ENCODE data around the gene GLRA3. TPM values are rescaled to one million over a fixed set of nuclear protein-coding genes. Genes with fewer than 3 reads are reported as not detected.
"Not testable (repeated sequence)": the region's sequence is repeated elsewhere in the genome, so short reads cannot be mapped to it uniquely, and the experiment has no call there.

GLRA3 gene
- total RNA-seq, 4 donors from 2014 or later, result not detected

- Histone ChIP-seq H3K36me3 (no peaks in the 10 kb centered on the region), H3K27ac (peak overlapping the region; percentile 72), H3K9me3 (no peaks in the 10 kb centered on the region), H3K4me1 (peaks cover 8% of the 10 kb centered on the region), H3K4me3 (no peak overlapping the region), H3K27me3 (no peaks in the 10 kb centered on the region)
- TF ChIP-seq POLR2AphosphoS5 (IDR thresholded peaks at IDR 0.05) (no peak), EP300 (IDR thresholded peaks at IDR 0.05) (no peak), POLR2A (IDR thresholded peaks at IDR 0.05) (no peak), CTCF (IDR thresholded peaks at IDR 0.05) (no peak)
- 59% methylated on average over 4 of the region's 4 CpGs for WGBS
- DNase-seq (ENCODE audit: low spot score in 2 of 2), result no peak
Observed at GRCh38 chr4:174697896-174698295, 131.2 kb downstream of the GLRA3 start.

- 10% methylated on average over 1 of the region's 1 CpG for WGBS
- TF ChIP-seq EP300 (IDR thresholded peaks at IDR 0.05), result no peak
- TF ChIP-seq POLR2A (IDR thresholded peaks at IDR 0.05), result no peak
- no peak for TF ChIP-seq CTCF (IDR thresholded peaks at IDR 0.05)
- TF ChIP-seq POLR2AphosphoS5 (IDR thresholded peaks at IDR 0.05), result no peak
- no peaks in the 10 kb centered on the region for H3K27me3 ChIP-seq
- peaks cover 8% of the 10 kb centered on the region for H3K4me1 ChIP-seq
- H3K27ac ChIP-seq, result peak overlapping the region; percentile 72
- no peaks in the 10 kb centered on the region for H3K9me3 ChIP-seq
- DNase-seq (ENCODE audit: low spot score in 2 of 2), result no peak
- H3K4me3 ChIP-seq, result no peak overlapping the region
- no peaks in the 10 kb centered on the region for H3K36me3 ChIP-seq
Observed at GRCh38 chr4:174697202-174697601, 131.8 kb downstream of the GLRA3 start.

GRCh38 chr4:174696657-174697056 is 132.4 kb downstream of the GLRA3 start:
- Histone ChIP-seq H3K27ac (peak overlapping the region; percentile 72), H3K4me3 (no peak overlapping the region)
- DNase-seq (ENCODE audit: low spot score in 2 of 2), result no peak

GRCh38 chr4:174691876-174692275 is 137.2 kb downstream of the GLRA3 start:
- H3K4me3 ChIP-seq; DNase-seq (ENCODE audit: low spot score in 2 of 2); H3K27me3 ChIP-seq; H3K4me1 ChIP-seq; H3K9me3 ChIP-seq; H3K27ac ChIP-seq; H3K36me3 ChIP-seq: not testable (repeated sequence)
- no CpG with 5 or more reads among the region's 24 CpGs for WGBS

More at GRCh38 chr4:174696657-174697056, 132.4 kb downstream of the GLRA3 start:
- no peak for TF ChIP-seq EP300 (IDR thresholded peaks at IDR 0.05)
- no peak for TF ChIP-seq POLR2A (IDR thresholded peaks at IDR 0.05)
- no peak for TF ChIP-seq POLR2AphosphoS5 (IDR thresholded peaks at IDR 0.05)
- TF ChIP-seq CTCF (IDR thresholded peaks at IDR 0.05), result no peak
- H3K27me3 ChIP-seq, result no peaks in the 10 kb centered on the region
- no peaks in the 10 kb centered on the region for H3K9me3 ChIP-seq
- no peaks in the 10 kb centered on the region for H3K36me3 ChIP-seq
- peaks cover 8% of the 10 kb centered on the region for H3K4me1 ChIP-seq

- no peak for DNase-seq (ENCODE audit: low spot score in 2 of 2)
- Histone ChIP-seq H3K9me3 (peaks cover 3% of the 10 kb centered on the region), H3K27ac (no peak overlapping the region), H3K4me3 (no peak overlapping the region), H3K4me1 (no peaks in the 10 kb centered on the region), H3K27me3 (no peaks in the 10 kb centered on the region), H3K36me3 (no peaks in the 10 kb centered on the region)
- TF ChIP-seq POLR2AphosphoS5 (IDR thresholded peaks at IDR 0.05), result no peak
- no peak for TF ChIP-seq CTCF (IDR thresholded peaks at IDR 0.05)
- no peak for TF ChIP-seq EP300 (IDR thresholded peaks at IDR 0.05)
- TF ChIP-seq POLR2A (IDR thresholded peaks at IDR 0.05), result no peak
- WGBS, result 96% methylated on average over 1 of the region's 1 CpG
Observed at GRCh38 chr4:174690665-174691064, 138.4 kb downstream of the GLRA3 start.

- H3K27ac ChIP-seq, result no peak overlapping the region
- 82% methylated on average over 4 of the region's 4 CpGs for WGBS
- H3K4me3 ChIP-seq, result no peak overlapping the region
- no peaks in the 10 kb centered on the region for H3K4me1 ChIP-seq
- DNase-seq (ENCODE audit: low spot score in 2 of 2), result no peak
- H3K9me3 ChIP-seq, result peaks cover 3% of the 10 kb centered on the region
- TF ChIP-seq EP300 (IDR thresholded peaks at IDR 0.05) (no peak), CTCF (IDR thresholded peaks at IDR 0.05) (no peak), POLR2AphosphoS5 (IDR thresholded peaks at IDR 0.05) (no peak), POLR2A (IDR thresholded peaks at IDR 0.05) (no peak)
- no peaks in the 10 kb centered on the region for H3K27me3 ChIP-seq
- H3K36me3 ChIP-seq, result no peaks in the 10 kb centered on the region
Observed at GRCh38 chr4:174689618-174690017, 139.4 kb downstream of the GLRA3 start.
